Prostate gland (tissue), 2 donors: ENCODE measurements around the gene DBH. TPM values are rescaled to one million over a fixed set of nuclear protein-coding genes. Genes with fewer than 3 reads are reported as not detected.

Source experiments
- DNase-seq: peaks from one replicate; pipeline ENCODE4 v3.0.0-alpha.2; 2019; ENCODE audit warnings: low spot score
- H3K27ac ChIP-seq, 2 donors: fragments of 200-600 bp; sonication (generic); 2 replicates each; pipeline ENCODE4 v1.5.1; 2017 to 2019
- H3K27me3 ChIP-seq: fragments of 200-600 bp; sonication (generic); replicated peaks from 2 replicates; pipeline ENCODE4 v1.5.1; 2019; ENCODE audit not compliant: insufficient read depth
- H3K36me3 ChIP-seq, 2 donors: fragments of 200-600 bp; sonication (generic); 1 replicate in 1 of 2; 2 replicates in 1 of 2; pipeline versions ENCODE4 v1.5.1 to v1.8.1; 2017 to 2019
- H3K4me1 ChIP-seq: fragments of 200-600 bp; sonication (generic); replicated peaks from 2 replicates; pipeline ENCODE4 v1.5.1; 2019
- H3K4me3 ChIP-seq, 2 donors: fragments of 200-600 bp; sonication (generic); 2 replicates each; pipeline ENCODE4 v1.5.1; 2017 to 2019
- H3K9me3 ChIP-seq: fragments of 200-600 bp; sonication (generic); 2 replicates; pipeline ENCODE4 v1.5.1; 2017
- CTCF ChIP-seq, 4 experiments: fragments of 200-600 bp in 2 of 4; fragments of 450-650 bp in 2 of 4; sonication (generic) in 2 of 4; IDR thresholded peaks; 1 replicate in 3 of 4; 2 replicates in 1 of 4; pipeline ENCODE4 v1.5.1; 2016 to 2019; ENCODE audit warnings: antibody characterized with exemption in 4 of 4, mild to moderate bottlenecking in 2 of 4, moderate library complexity in 2 of 4
- POLR2A ChIP-seq: fragments of 450-650 bp; IDR thresholded peaks from one replicate; pipeline ENCODE4 v1.6.1; 2016; ENCODE audit warnings: antibody characterized with exemption, mild to moderate bottlenecking
- POLR2AphosphoS5 ChIP-seq: sonication (generic); formaldehyde crosslinking; IDR thresholded peaks from one replicate; pipeline ENCODE4 v1.6.1; 2017; ENCODE audit warnings: antibody characterized with exemption
- WGBS: methylation state at CpG from one replicate; pipeline ENCODE4 v1.1.5; 2018; 5-methylcytosine and 5-hydroxymethylcytosine counted together
- intact Hi-C: fragments of 100-400 bp; cut with DNase I; formaldehyde crosslinking; loops from one replicate; pipeline ENCODE4 v1.14.2; 2022
- total RNA-seq, 2 donors: library from RNA; depleted of rRNA; stranded (reverse); fragments of >200 nt; gene quantifications; one replicate each; pipeline ENCODE4 v1.1.0, GENCODE V29; 2016

DBH gene
- total RNA-seq, 2 donors from 2014 or later, result not detected

- no peaks in the 10 kb centered on the region for H3K9me3 ChIP-seq
- WGBS, result 92% methylated on average over 18 of the region's 23 CpGs
- H3K4me3 ChIP-seq, result no peak overlapping the region
- TF ChIP-seq POLR2A, result no peak
- TF ChIP-seq POLR2AphosphoS5, result no peak
- no peak for TF ChIP-seq CTCF (IDR thresholded peaks at IDR 0.05)
- no peak overlapping the region for H3K27ac ChIP-seq
- no peaks in the 10 kb centered on the region for H3K27me3 ChIP-seq
- no peaks in the 10 kb centered on the region for H3K4me1 ChIP-seq
- H3K36me3 ChIP-seq, result no peaks in the 10 kb centered on the region
- DNase-seq, result no peak
- intact Hi-C loops, result no loop called here
Observed at GRCh38 chr9:133629221-133630110, 6.7 kb upstream of the DBH start.

- no peak for DNase-seq
- TF ChIP-seq CTCF (IDR thresholded peaks at IDR 0.05) (no peak), POLR2A (no peak), POLR2AphosphoS5 (no peak)
- no peaks in the 10 kb centered on the region for H3K36me3 ChIP-seq
- intact Hi-C loops, result no loop called here
- H3K27me3 ChIP-seq, result peaks cover 2% of the 10 kb centered on the region
- no peak overlapping the region for H3K27ac ChIP-seq
- 95% methylated on average over 10 of the region's 12 CpGs for WGBS
- H3K9me3 ChIP-seq, result no peaks in the 10 kb centered on the region
- no peaks in the 10 kb centered on the region for H3K4me1 ChIP-seq
- no peak overlapping the region for H3K4me3 ChIP-seq
Observed at GRCh38 chr9:133631111-133631510, 5.1 kb upstream of the DBH start.

DNA sequence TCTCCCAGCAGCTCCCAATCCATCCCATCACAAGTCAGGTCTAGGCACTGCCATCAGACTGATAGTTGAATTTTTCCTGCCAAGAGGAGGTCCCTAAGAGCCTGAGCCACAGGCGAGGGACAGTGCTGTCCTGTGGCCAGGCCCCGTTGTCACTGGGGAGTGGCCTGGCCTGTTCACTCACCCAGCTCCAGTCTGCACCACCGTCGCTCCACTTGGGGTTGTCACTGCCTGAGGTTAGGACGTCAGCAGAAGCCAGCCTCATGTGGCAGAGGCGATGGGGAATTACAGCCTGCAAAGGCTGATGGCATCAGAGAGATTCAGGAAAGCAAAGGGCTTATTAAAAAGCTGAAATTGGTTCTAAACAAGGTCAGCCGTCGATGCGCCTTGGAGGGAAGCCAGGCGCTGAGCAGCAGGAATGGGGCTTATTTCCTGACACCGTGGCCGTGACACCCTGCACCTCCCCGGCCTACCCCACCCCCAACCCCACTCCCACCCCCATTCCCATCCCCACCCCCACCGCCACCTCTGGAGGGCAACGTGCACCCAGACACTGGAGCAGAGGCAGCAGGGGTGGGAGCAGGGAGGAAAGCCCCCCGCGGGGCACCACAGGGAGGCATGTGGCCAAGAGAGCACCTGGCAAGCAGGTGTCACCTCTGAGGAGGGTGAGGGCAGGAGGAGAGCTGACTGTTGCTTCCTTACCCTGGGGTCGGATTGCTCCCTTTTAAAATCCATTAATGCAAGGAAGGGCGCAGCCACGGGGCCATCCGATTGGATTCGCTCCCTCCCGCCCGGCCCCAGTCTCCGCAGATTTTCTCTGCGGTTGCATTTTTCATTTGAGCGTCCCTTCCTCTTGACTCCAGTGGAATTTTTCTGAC lies 3.1 kb upstream of the DBH start:
- Histone ChIP-seq H3K27me3 (peaks cover 2% of the 10 kb centered on the region), H3K27ac (no peak overlapping the region), H3K9me3 (no peaks in the 10 kb centered on the region), H3K36me3 (no peaks in the 10 kb centered on the region), H3K4me1 (no peaks in the 10 kb centered on the region), H3K4me3 (no peak overlapping the region)
- WGBS, result 59% methylated on average over 27 of the region's 27 CpGs
- intact Hi-C loops, result no loop called here
- DNase-seq, result no peak
- TF ChIP-seq CTCF (IDR thresholded peaks at IDR 0.05) (no peak), POLR2A (no peak), POLR2AphosphoS5 (no peak)

GRCh38 chr9:133633681-133634080 lies 2.5 kb upstream of the DBH start:
- Histone ChIP-seq H3K27me3 (peaks cover 2% of the 10 kb centered on the region), H3K36me3 (no peaks in the 10 kb centered on the region), H3K4me1 (no peaks in the 10 kb centered on the region), H3K4me3 (no peak overlapping the region), H3K27ac (no peak overlapping the region), H3K9me3 (no peaks in the 10 kb centered on the region)
- no peak for TF ChIP-seq CTCF (IDR thresholded peaks at IDR 0.05)
- 48% methylated on average over 8 of the region's 8 CpGs for WGBS
- no peak for DNase-seq
- intact Hi-C loops, result no loop called here
